ENCODE results near the gene USP17L27.
"Not testable (repeated sequence)": the region's sequence is repeated elsewhere in the genome, so short reads cannot be mapped to it uniquely, and the experiment has no call there.

DNA sequence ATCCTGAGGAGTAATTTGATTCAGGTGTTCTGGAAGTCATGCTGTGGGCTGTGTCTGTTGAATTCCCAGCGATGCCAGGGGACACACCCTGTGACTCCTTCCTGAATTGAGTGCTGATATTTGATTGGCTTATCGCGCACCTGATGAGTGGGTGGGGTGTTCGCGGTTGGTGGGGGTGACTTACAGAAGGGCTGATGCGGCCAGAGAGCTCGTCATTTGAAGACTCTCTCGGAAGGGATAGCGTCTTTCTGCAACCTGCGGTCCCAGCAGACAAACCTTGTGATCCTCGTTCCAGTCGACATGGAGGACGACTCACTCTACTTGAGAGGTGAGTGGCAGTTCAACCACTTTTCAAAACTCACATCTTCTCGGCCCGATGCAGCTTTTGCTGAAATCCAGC is 18.9 kb downstream of the USP17L27 start, which contains the start of gene USP17L30:
- not testable (repeated sequence) for TF ChIP-seq POLR2A (IDR thresholded peaks at IDR 0.05; ENCODE audit: low read depth, low read length); TAF1 (IDR thresholded peaks at IDR 0.05; ENCODE audit: borderline replicate concordance, low read depth, low read length); POLR2AphosphoS5 (IDR thresholded peaks at IDR 0.05; ENCODE audit: low read depth, low read length)

Measured in GM12892 (cell line).